ENCODE data around the gene PSENEN. TPM values are rescaled to one million over a fixed set of nuclear protein-coding genes. Genes with fewer than 3 reads are reported as not detected.

Gene PSENEN
- total RNA-seq, 4 donors from 2014 or later = 6.6 to 80.0 (median 56.8) TPM

DNA sequence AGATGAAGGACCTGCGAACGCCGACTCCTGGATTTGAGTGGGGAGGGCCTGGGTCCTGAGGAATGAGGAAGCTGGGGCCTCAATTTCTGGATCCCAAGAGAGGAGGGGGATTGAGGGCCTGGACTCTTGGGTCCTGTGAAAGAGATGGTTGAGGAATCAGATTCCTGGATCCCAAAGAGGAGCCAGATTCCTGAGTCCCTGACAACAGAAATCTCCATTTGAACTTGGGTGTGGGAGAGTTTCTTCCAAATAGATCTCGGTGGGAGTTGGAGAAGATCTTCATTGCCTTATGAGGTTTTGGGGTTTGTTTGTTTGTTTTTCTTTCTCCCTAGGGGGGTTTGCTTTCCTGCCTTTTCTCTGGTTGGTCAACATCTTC, 624 bp downstream of the PSENEN start:
- 2 to 8% methylated on average over 3 to 4 of the region's 4 CpGs for WGBS, 2 donors (ENCODE audit: low coverage in 1 of 2)
- in situ Hi-C loops (cut with MboI; ENCODE audit: low pct_ligation_motif_present in 1 of 4, low pct_unique_long_range_greater_than_20kb in 1 of 4, low sequenced_read_pairs in 3 of 4) = no loop called here

DNA sequence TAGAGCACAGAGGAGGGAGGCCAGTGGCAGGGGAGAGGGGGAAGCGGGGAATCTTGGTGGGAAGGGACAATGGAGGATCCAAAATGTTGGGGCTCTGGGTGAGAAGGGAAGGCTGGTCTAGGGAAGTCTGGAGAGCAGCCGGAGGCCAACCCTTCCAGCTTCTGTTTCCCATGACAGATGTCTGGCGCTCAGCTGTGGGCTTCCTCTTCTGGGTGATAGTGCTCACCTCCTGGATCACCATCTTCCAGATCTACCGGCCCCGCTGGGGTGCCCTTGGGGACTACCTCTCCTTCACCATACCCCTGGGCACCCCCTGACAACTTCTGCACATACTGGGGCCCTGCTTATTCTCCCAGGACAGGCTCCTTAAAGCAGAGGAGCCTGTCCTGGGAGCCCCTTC, 1.1 kb downstream of the PSENEN start:
- no peak for DNase-seq
- in situ Hi-C loops (cut with MboI; ENCODE audit: low pct_ligation_motif_present in 1 of 4, low pct_unique_long_range_greater_than_20kb in 1 of 4, low sequenced_read_pairs in 3 of 4) (no loop called here), intact Hi-C loops (cut with DNase I; ENCODE audit: low total_unique reads) (loop anchor here (10.0 kb wide), 1 partner anchor 188 kb away; the partner anchor contains the start of gene LRFN3)
- no peaks in the 10 kb centered on the region for H3K27me3 ChIP-seq
- peak overlapping the region in 1 of 4 donors; percentile 77 for H3K4me3 ChIP-seq
- 57 to 90% methylated on average over 2 to 5 of the region's 5 CpGs for WGBS, 2 donors (ENCODE audit: low coverage in 1 of 2)
- peak overlapping the region in 2 of 4 donors; percentile 99 to 100 for H3K27ac ChIP-seq
- TF ChIP-seq, protein P1, sequence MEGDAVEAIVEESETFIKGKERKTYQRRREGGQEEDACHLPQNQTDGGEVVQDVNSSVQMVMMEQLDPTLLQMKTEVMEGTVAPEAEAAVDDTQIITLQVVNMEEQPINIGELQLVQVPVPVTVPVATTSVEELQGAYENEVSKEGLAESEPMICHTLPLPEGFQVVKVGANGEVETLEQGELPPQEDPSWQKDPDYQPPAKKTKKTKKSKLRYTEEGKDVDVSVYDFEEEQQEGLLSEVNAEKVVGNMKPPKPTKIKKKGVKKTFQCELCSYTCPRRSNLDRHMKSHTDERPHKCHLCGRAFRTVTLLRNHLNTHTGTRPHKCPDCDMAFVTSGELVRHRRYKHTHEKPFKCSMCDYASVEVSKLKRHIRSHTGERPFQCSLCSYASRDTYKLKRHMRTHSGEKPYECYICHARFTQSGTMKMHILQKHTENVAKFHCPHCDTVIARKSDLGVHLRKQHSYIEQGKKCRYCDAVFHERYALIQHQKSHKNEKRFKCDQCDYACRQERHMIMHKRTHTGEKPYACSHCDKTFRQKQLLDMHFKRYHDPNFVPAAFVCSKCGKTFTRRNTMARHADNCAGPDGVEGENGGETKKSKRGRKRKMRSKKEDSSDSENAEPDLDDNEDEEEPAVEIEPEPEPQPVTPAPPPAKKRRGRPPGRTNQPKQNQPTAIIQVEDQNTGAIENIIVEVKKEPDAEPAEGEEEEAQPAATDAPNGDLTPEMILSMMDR (IDR thresholded peaks at IDR 0.05) = no peak
- no peak for TF ChIP-seq EP300 (IDR thresholded peaks at IDR 0.05; ENCODE audit: low read depth)
- TF ChIP-seq POLR2A (IDR thresholded peaks at IDR 0.05) = no peak
- TF ChIP-seq POLR2AphosphoS5 (IDR thresholded peaks at IDR 0.05) = no peak
- peaks cover 21 to 39% (median 32%) of the 10 kb centered on the region in 4 donors for H3K4me1 ChIP-seq
- no peaks in the 10 kb centered on the region for H3K36me3 ChIP-seq
- H3K9me3 ChIP-seq = no peaks in the 10 kb centered on the region

More for the DNA sequence above, 624 bp downstream of the PSENEN start:
- H3K36me3 ChIP-seq = no peaks in the 10 kb centered on the region
- intact Hi-C loops (cut with DNase I; ENCODE audit: low total_unique reads) = loop anchor here (10.0 kb wide), 1 partner anchor 189 kb away; the partner anchor contains the start of gene LRFN3
- no peaks in the 10 kb centered on the region for H3K9me3 ChIP-seq
- no peaks in the 10 kb centered on the region for H3K27me3 ChIP-seq
- H3K4me3 ChIP-seq = peak overlapping the region; percentile 53 to 98 (median 72)
- H3K27ac ChIP-seq = peak overlapping the region; percentile 97 to 100 (median 100)
- TF ChIP-seq POLR2A (IDR thresholded peaks at IDR 0.05) = no peak
- TF ChIP-seq EP300 (IDR thresholded peaks at IDR 0.05; ENCODE audit: low read depth) = no peak
- TF ChIP-seq, protein P1 (IDR thresholded peaks at IDR 0.05) = no peak
- TF ChIP-seq POLR2AphosphoS5 (IDR thresholded peaks at IDR 0.05) = no peak
- H3K4me1 ChIP-seq = peaks cover 21 to 41% (median 34%) of the 10 kb centered on the region in 4 donors
- DNase-seq = no peak

DNA sequence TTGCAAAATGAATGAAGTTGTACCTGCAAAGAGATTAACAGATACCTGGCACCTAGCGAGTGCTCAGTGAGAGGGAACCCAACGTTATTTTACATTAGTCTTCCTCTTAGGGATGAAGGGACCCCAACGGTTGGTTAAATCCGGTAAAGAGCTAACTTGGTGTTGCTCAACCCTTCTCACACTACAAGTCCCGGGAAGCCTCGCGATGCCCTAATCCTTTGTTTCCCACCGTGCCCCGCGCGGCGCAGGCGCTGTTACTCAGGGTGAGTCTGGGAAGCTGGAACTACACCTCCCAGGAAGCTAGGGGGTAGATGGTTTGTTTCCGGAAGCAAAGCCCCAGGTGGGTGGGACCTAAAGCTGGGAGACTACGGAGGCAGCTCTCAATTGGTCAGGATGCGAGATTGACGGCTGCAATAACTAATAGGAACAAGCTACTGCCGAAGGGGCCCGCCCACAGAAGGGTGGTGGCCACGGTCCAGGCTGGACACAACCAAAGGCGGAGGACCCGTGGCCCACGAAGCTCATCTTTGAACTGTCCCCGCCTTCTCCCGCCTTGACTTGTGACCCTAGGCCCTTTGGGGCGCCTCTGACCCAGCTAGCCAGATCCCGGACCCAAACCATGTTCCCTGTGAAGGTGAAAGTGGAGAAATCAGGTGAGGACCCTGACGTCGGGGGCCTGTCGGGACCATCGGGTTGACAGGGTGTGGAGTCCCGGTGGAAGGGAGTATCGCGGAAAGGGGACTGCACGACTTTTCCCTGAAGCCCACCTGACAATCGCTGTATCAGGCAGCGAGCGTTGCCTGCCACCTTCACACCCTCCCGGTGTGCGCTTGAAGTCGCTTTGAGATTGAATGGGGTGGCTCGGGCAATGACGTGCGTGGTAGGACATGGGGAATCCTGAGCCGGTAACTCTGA, 2.9 kb downstream of the PSENEN start, which contains the start of gene LIN37:
Gene LIN37, plus strand, starts transcription at position 471 of the 915 bp plus-strand sequence. Its CDS starts 149 bp downstream, at position 620.
- H3K36me3 ChIP-seq = peaks cover 0 to 6% (median 2%) of the 10 kb centered on the region in 4 donors
- TF ChIP-seq EP300 (IDR thresholded peaks at IDR 0.05; ENCODE audit: low read depth) = no peak
- peak; percentile 87 for TF ChIP-seq POLR2A (IDR thresholded peaks at IDR 0.05)
- TF ChIP-seq POLR2AphosphoS5 (IDR thresholded peaks at IDR 0.05) = peak; percentile 94 to 96 (median 95)
- TF ChIP-seq, protein P1 (IDR thresholded peaks at IDR 0.05) = peak in 2 of 5 experiments; percentile 35 to 55
- peaks cover 21 to 39% (median 32%) of the 10 kb centered on the region in 4 donors for H3K4me1 ChIP-seq
- no peaks in the 10 kb centered on the region for H3K9me3 ChIP-seq
- in situ Hi-C loops (cut with MboI; ENCODE audit: low pct_ligation_motif_present in 1 of 4, low pct_unique_long_range_greater_than_20kb in 1 of 4, low sequenced_read_pairs in 3 of 4) (no loop called here), intact Hi-C loops (cut with DNase I; ENCODE audit: low total_unique reads) (loop anchor here (10.0 kb wide), 1 partner anchor 186 kb away; the partner anchor contains the start of gene LRFN3)
- 0 to 1% methylated on average over 4 to 38 of the region's 45 CpGs for WGBS, 2 donors (ENCODE audit: low coverage in 1 of 2)
- H3K27me3 ChIP-seq = no peaks in the 10 kb centered on the region
- peak; percentile 99 for DNase-seq
- H3K27ac ChIP-seq = peak within 1 kb of the TSS; percentile 80 to 90 (median 83)
- peak within 1 kb of the TSS; percentile 60 to 96 (median 73) for H3K4me3 ChIP-seq

DNA sequence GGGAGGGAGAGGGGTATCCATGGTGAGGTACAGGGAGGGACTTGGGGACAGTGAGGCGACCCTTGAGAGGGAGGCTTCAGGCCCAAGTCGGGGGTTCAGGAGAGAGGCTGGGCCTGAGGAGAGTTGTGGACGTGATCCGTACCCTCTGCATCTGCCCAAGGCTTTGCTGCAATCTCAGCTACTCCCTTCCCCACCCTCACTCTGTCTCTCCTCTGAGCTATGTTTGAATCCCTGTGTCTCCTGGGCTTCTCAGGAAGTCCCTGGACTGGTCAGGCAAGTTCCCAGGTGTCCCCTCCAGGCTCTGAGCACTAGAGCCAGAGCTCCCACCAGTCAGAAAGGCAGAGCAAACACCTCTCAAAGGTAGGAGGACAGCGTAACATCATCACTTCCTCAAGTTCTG, 4.7 kb downstream of the PSENEN start:
- WGBS, 2 donors (ENCODE audit: low coverage in 1 of 2) = 89 to 90% methylated on average over 2 to 5 of the region's 5 CpGs
- DNase-seq = no peak
- in situ Hi-C loops (cut with MboI; ENCODE audit: low pct_ligation_motif_present in 1 of 4, low pct_unique_long_range_greater_than_20kb in 1 of 4, low sequenced_read_pairs in 3 of 4) = no loop called here

More for the DNA sequence above, 4.7 kb downstream of the PSENEN start:
- H3K9me3 ChIP-seq = no peaks in the 10 kb centered on the region
- H3K4me3 ChIP-seq = no peak overlapping the region
- intact Hi-C loops (cut with DNase I; ENCODE audit: low total_unique reads) = no loop called here
- H3K27ac ChIP-seq = no peak overlapping the region
- TF ChIP-seq POLR2A (IDR thresholded peaks at IDR 0.05) (no peak), POLR2AphosphoS5 (IDR thresholded peaks at IDR 0.05) (no peak), EP300 (IDR thresholded peaks at IDR 0.05; ENCODE audit: low read depth) (no peak)
- TF ChIP-seq, protein P1 (IDR thresholded peaks at IDR 0.05) = no peak
- no peaks in the 10 kb centered on the region for H3K27me3 ChIP-seq
- peaks cover 19 to 38% (median 32%) of the 10 kb centered on the region in 4 donors for H3K4me1 ChIP-seq
- peaks cover 0 to 14% (median 3%) of the 10 kb centered on the region in 4 donors for H3K36me3 ChIP-seq
